Esophagus muscularis mucosa (tissue), 4 donors: ENCODE data around the gene IGDCC3. TPM values are rescaled to one million over a fixed set of nuclear protein-coding genes. Genes with fewer than 3 reads are reported as not detected.

Source experiments
- DNase-seq: peaks from one replicate; pipeline ENCODE4 v3.0.0-alpha.2; 2017; ENCODE audit errors: extremely low spot score
- H3K27ac ChIP-seq, 4 donors: fragments of 200-600 bp; sonication (generic); replicated peaks in 1 of 4; 1 replicate in 3 of 4; 2 replicates in 1 of 4; pipeline ENCODE4 v1.5.1; 2016 to 2019; ENCODE audit warnings: mild to moderate bottlenecking in 1 of 4
- H3K27me3 ChIP-seq, 4 donors: fragments of 200-600 bp; sonication (generic); one replicate each; pipeline versions ENCODE4 v1.5.1 to v1.6.0; 2016 to 2019
- H3K36me3 ChIP-seq, 4 donors: fragments of 200-600 bp; sonication (generic); one replicate each; pipeline ENCODE4 v1.5.1; 2016 to 2019
- H3K4me1 ChIP-seq, 4 donors: fragments of 200-600 bp; sonication (generic); one replicate each; pipeline ENCODE4 v1.5.1; 2016 to 2019
- H3K4me3 ChIP-seq, 4 donors: fragments of 200-600 bp; sonication (generic); 1 replicate in 2 of 4; 2 replicates in 2 of 4; pipeline ENCODE4 v1.5.1; 2016 to 2019; ENCODE audit warnings: mild to moderate bottlenecking in 4 of 4, moderate library complexity in 1 of 4
- H3K9me3 ChIP-seq, 4 donors: fragments of 200-600 bp; sonication (generic); 1 replicate in 3 of 4; 2 replicates in 1 of 4; pipeline ENCODE4 v1.5.1; 2016 to 2019
- EP300 ChIP-seq: sonication (generic); formaldehyde crosslinking; IDR thresholded peaks from one replicate; pipeline ENCODE4 v1.6.1; 2017; ENCODE audit warnings: antibody characterized with exemption
- POLR2A ChIP-seq: fragments of 450-650 bp; IDR thresholded peaks from one replicate; pipeline ENCODE4 v1.6.1; 2017; ENCODE audit warnings: antibody characterized with exemption, moderate library complexity, mild to moderate bottlenecking, low read depth
- POLR2AphosphoS5 ChIP-seq, 2 donors: sonication (generic); formaldehyde crosslinking; IDR thresholded peaks; one replicate each; pipeline ENCODE4 v1.6.1; 2017; ENCODE audit warnings: antibody characterized with exemption in 2 of 2
- WGBS: methylation state at CpG from one replicate; pipeline ENCODE4 v1.1.5; 2018; 5-methylcytosine and 5-hydroxymethylcytosine counted together
- intact Hi-C: fragments of 100-400 bp; cut with DNase I; formaldehyde crosslinking; loops from one replicate; pipeline ENCODE4 v1.15.1; 2023
- total RNA-seq, 4 donors: library from RNA; depleted of rRNA; stranded (reverse); fragments of >200 nt; gene quantifications; one replicate each; pipeline versions ENCODE4 v1.1.0 to v1.2.1, GENCODE V29; 2016
- TF ChIP-seq, protein P1 (sequence below), 3 experiments: fragments of 200-600 bp in 2 of 3; fragments of 450-650 bp in 1 of 3; sonication (generic) in 2 of 3; IDR thresholded peaks; one replicate each; pipeline ENCODE4 v1.5.1; 2017 to 2019; ENCODE audit warnings: antibody characterized with exemption in 3 of 3, mild to moderate bottlenecking in 2 of 3, moderate library complexity in 1 of 3

Gene IGDCC3
- total RNA-seq, 4 donors from 2014 or later = 0.17 TPM; not detected in 3

GRCh38 chr15:65369651-65370050, 8.2 kb downstream of the IGDCC3 start:
- no peak overlapping the region for H3K4me3 ChIP-seq
- WGBS = 95% methylated on average over 3 of the region's 3 CpGs
- no peaks in the 10 kb centered on the region for H3K4me1 ChIP-seq
- no peak for TF ChIP-seq EP300
- TF ChIP-seq POLR2A = no peak
- no peak for TF ChIP-seq POLR2AphosphoS5 (IDR thresholded peaks at IDR 0.05)
- TF ChIP-seq, protein P1, sequence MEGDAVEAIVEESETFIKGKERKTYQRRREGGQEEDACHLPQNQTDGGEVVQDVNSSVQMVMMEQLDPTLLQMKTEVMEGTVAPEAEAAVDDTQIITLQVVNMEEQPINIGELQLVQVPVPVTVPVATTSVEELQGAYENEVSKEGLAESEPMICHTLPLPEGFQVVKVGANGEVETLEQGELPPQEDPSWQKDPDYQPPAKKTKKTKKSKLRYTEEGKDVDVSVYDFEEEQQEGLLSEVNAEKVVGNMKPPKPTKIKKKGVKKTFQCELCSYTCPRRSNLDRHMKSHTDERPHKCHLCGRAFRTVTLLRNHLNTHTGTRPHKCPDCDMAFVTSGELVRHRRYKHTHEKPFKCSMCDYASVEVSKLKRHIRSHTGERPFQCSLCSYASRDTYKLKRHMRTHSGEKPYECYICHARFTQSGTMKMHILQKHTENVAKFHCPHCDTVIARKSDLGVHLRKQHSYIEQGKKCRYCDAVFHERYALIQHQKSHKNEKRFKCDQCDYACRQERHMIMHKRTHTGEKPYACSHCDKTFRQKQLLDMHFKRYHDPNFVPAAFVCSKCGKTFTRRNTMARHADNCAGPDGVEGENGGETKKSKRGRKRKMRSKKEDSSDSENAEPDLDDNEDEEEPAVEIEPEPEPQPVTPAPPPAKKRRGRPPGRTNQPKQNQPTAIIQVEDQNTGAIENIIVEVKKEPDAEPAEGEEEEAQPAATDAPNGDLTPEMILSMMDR (IDR thresholded peaks at IDR 0.05) = no peak
- no peaks in the 10 kb centered on the region for H3K36me3 ChIP-seq
- intact Hi-C loops = no loop called here
- DNase-seq = no peak
- H3K27ac ChIP-seq = no peak overlapping the region
- H3K27me3 ChIP-seq = peaks cover 0 to 31% (median 0%) of the 10 kb centered on the region in 4 donors
- H3K9me3 ChIP-seq = no peaks in the 10 kb centered on the region

GRCh38 chr15:65369212-65369547, 8.6 kb downstream of the IGDCC3 start:
- Histone ChIP-seq H3K9me3 (no peaks in the 10 kb centered on the region), H3K27ac (no peak overlapping the region), H3K4me1 (no peaks in the 10 kb centered on the region), H3K36me3 (no peaks in the 10 kb centered on the region), H3K4me3 (no peak overlapping the region), H3K27me3 (peaks cover 0 to 28% (median 0%) of the 10 kb centered on the region in 4 donors)
- no peak for TF ChIP-seq EP300
- no peak for TF ChIP-seq POLR2A
- TF ChIP-seq POLR2AphosphoS5 (IDR thresholded peaks at IDR 0.05) = no peak
- TF ChIP-seq, protein P1 (IDR thresholded peaks at IDR 0.05) = no peak
- WGBS = 70% methylated on average over 3 of the region's 3 CpGs
- intact Hi-C loops = no loop called here
- DNase-seq = no peak

DNA sequence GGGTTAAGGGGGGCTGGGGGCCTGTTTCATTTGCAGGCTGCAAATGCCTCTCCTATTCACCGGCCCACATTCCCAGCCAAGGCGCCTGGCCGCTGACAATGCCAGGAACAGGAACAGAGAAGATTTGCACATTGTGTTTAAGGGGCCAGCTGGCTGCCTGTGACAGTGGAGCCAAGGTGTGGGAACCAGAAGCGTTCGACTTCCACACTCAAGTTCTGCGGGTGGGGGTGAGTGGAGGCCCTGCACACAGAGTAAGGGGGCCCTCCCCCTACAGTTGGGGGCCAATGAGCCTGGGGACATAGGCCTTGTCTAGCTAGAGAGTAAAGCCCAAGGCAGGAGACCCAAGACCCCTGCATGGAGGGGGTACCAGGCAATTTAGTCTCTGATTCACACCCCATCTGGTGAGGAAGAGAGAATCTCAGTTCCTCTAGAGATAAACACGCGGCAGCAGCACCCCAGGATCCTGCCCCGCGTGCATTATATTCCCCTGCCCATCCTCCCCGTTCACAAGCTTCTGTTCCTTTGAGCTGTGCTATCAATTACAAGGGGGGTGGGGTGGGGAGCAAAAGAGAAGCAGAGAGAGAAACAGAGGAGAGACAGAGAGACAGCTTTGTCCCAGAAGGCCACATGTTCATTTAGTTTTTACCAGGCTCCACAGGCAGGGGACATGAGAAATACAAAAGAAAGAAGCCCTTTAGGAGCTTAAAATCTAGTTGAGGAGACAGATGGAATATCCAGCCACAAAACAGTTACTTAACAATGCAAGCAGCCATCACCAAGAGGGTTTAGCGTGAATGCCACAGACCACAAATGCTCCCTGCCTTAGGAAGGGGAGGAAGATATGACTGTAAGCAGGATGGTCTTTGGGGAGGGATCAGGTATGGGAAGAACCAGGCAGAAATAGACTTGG, 9.2 kb downstream of the IGDCC3 start:
- TF ChIP-seq POLR2A (no peak), EP300 (no peak), POLR2AphosphoS5 (IDR thresholded peaks at IDR 0.05) (no peak)
- TF ChIP-seq, protein P1 (IDR thresholded peaks at IDR 0.05) = no peak
- no peak for DNase-seq
- Histone ChIP-seq H3K27me3 (peaks cover 0 to 21% (median 0%) of the 10 kb centered on the region in 4 donors), H3K4me3 (no peak overlapping the region), H3K36me3 (no peaks in the 10 kb centered on the region), H3K4me1 (no peaks in the 10 kb centered on the region), H3K9me3 (no peaks in the 10 kb centered on the region), H3K27ac (no peak overlapping the region)
- intact Hi-C loops = no loop called here
- whole genome bisulfite sequencing = 62% methylated on average over 12 of the region's 12 CpGs

GRCh38 chr15:65366122-65366892, 11.5 kb downstream of the IGDCC3 start:
- intact Hi-C loops = no loop called here
- peaks cover 0 to 11% (median 0%) of the 10 kb centered on the region in 4 donors for H3K27me3 ChIP-seq
- 87% methylated on average over 6 of the region's 7 CpGs for WGBS
- no peak overlapping the region for H3K27ac ChIP-seq
- no peaks in the 10 kb centered on the region for H3K4me1 ChIP-seq
- H3K36me3 ChIP-seq = no peaks in the 10 kb centered on the region
- TF ChIP-seq POLR2AphosphoS5 (IDR thresholded peaks at IDR 0.05) (no peak), POLR2A (no peak), EP300 (no peak)
- TF ChIP-seq, protein P1 (IDR thresholded peaks at IDR 0.05) = no peak
- no peaks in the 10 kb centered on the region for H3K9me3 ChIP-seq
- H3K4me3 ChIP-seq = no peak overlapping the region
- no peak for DNase-seq
